CD4-positive, alpha-beta T cell treated with Interleukin-6 for 4 hours (primary cell): Measurements from ENCODE around the gene FXYD6.
"Not testable (repeated sequence)": the region's sequence is repeated elsewhere in the genome, so short reads cannot be mapped to it uniquely, and the experiment has no call there.

Experiments
- DNase-seq: peaks from one replicate; pipeline ENCODE4 v3.0.0-alpha.2; 2020; ENCODE audit warnings: mixed read lengths

Gene FXYD6, protein sequence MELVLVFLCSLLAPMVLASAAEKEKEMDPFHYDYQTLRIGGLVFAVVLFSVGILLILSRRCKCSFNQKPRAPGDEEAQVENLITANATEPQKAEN

DNA sequence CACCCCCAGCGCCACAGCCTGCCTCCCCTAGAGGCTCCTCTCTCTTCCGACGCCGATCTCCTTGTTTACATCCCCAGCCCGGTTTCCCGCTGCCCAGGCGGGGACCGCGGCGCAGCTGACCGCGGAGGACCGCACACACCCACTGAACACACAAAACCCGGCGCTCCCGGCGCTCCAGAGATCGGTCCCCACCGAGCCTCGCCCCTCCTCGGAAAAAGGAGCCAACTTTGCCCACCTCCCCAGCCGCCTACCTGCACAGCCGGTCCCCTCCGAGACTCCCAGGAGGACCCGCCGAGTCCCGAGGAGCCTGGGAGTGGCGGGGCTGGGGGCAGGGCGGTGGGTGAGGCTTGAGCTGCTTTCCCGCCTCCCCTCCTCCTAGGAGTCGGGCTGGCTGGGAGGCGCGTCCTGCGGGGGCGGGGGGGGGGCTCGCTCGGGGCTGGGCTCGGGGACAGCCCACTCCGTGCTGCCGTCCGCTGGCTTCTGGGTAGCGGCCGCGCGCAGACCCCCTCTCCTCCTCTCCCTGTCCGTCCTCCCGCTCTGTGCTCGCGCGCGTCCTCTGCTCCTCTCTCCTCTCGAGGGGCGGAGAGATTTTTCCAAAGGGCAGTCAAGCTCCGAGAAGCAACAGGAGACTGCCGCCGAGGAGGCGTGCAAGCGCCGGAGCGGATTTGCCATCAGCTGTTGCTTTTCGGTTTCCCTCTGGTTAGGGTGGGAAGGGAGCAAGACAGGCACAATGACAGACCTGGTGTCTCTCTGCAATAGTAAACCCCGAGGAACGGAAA is at the start of gene FXYD6:
Gene FXYD6, minus strand, starts transcription at position 318 of the 779 bp plus-strand sequence. CDS start 33,882 bp downstream, outside the sequence.
- DNase-seq = peak; percentile 27

DNA sequence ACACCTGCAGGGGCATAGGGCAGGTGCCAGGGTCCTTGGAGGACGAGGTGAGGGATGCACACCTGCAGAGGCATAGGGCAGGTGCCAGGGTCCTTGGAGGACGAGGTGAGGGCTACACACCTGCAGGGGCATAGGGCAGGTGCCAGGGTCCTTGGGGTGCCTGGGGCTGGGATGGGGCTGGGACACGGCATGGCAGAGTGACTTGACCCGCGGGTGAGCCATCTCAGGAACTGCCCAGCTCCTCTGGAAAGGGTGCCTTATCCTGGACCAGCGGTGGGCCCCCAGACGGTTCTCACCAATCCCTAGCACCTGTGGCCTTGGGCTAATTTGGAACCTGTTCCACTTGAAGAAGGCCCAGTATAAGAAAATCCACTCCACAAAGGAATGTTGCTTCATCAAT is 49.7 kb upstream of the FXYD6 start:
- not testable (repeated sequence) for DNase-seq

DNA sequence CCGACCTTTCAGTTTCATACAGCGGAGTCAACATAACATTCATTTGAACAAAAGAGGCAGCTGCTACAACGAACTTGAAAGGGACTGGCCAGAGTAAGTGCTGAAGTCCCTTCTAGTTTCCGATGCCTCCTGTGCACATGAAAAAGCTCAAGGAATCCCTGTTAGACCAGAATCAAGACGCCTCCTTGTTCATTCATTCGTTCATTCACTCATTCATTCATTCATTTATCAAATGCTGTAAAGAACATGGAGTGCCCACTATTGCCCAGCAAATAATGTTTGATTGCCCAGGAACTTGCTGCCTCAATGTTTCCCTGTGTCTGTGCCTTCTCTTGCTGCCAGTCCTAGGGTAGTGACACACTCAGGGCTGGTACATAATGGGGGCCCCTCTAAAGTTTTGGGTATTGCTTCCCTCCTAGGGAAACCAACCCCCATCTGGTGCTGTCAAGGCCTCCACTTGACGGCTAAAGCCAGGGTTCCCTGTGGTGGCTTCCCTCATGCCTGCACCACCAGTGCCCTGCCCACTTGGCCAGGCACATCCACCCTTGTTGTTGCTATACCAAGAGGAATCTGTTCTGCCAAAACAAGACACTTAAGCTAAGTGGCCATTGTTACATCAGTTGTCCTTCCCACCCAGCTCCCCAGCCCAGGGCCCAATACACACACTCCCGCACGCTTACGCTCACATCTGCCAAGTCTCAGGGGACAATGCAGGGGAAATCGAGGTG is 48.9 kb upstream of the FXYD6 start:
- no peak for DNase-seq

DNA sequence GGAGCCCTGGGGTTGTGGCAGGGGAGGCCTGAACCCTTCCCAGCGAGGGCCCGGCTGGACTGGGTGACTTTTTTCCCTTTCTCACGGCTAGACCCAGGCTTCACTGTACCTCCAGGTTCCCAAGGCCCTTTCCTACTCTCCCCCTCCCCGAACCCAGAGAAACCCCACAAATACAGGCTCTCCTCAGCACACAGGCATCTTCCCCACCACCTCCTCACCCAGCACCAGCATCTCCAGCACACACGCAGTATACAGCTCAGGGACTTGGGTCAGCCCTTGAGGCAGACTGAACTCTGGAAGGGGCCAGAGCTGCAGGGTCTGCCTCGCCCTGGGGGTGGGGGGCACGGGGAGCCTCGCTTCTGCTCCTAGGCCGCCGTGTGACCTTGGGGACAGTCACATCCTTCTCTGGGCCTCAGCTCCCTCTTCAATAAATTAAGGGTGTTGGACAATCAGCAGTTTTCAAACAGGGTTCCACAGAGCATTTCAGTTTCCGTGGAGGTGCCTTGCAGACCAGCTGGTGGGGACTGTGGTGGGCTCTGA is 48.2 kb upstream of the FXYD6 start:
- DNase-seq = no peak

DNA sequence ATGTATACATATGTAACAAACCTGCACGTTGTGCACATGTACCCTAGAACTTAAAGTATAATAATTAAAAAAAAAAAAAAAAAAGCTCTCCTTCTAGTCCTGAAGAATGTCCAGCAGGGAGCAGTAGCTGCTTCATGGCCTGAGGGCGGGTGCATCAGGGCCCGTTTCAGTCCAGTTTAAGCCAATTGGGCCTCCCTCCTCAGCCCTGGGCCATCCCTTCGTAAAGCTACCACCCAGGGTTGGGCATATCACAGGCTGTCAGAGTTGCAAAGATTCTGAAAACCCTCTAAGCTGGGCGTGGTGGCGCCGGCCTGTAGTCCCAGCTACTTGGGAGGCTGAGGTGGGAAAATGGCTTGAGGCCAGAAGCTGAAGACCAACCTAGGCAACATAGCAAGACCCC is 47.3 kb upstream of the FXYD6 start:
- DNase-seq = no peak

DNA sequence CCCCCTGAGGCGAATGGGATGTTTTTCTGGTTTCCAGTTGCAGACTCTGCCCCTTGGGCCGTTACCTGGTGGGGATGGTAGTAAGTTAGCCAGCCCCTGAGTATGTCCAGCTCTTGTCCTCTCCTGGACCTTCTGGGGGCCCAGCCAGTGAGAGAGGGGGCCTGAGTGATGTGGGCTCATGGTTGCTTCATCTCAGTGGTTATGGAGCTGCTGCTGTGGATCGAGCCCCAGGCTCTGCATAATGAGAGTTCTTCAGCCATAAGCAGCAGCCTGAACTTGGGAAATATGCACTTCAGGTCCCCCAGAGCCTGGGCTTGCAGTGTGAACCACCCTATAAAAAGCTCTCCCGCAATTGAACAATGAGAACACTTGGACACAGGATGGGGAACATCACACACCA is 46.8 kb upstream of the FXYD6 start:
- no peak for DNase-seq

DNA sequence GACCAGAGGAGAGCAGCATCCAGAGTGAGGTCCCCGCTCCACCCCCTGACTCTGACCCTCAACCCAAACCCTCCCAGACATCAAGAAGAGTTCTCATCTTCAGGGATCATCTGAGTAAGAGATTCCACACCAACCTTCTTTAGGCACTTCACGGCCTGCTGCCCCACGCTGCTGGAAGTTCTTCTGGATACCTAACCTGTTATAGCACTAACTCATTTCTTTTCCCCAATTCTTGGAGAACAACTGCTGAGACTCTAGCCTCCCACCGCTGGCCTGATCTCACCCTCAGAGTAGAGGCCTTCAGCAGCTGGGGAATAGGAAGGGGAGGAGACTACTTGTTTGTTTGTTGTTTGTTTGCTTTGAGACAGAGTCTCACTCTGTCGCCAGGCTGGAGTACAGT is 45.4 kb upstream of the FXYD6 start:
- no peak for DNase-seq

DNA sequence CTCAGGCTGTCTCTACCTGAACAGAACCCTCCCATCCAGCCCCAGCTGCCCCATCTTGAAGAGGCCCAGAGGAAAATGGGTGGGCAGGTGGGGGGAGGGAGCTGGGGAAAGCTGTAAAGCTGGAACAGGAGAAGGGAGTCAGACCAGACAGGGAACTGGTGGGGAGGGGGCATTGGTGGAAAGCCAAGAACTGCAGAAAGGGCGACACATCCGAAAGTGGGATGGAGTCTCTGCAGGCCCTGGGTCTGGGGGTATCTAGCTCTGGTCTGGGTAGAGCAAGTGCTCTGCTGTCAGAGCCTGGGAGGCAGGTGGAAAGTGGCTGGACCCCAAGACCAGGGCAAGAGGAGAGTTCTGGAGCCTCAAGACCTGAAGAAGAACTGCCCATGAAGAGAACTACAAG is 45.0 kb upstream of the FXYD6 start:
- no peak for DNase-seq

DNA sequence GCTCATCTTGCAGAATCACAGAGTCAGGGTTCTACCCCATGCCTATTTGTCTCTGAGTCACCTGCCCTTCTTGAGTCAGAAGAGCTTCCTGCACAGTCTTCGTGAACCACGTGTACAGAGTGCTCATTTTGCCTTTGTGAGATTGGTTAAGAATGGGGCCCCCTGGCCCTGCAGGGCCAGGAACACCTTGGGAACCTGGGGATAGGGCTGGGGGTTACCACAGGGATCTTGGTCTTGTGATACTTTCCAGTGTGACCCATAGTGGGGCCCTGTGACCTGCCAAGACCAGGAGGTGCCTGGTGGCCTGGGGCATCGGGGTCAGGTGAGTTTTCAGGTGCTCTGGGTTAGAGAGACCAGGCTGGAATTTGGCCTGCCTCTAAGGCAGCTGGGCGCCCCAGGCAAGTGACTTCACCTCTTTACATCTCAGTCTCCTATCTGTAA is 43.3 kb upstream of the FXYD6 start:
- DNase-seq = no peak

DNA sequence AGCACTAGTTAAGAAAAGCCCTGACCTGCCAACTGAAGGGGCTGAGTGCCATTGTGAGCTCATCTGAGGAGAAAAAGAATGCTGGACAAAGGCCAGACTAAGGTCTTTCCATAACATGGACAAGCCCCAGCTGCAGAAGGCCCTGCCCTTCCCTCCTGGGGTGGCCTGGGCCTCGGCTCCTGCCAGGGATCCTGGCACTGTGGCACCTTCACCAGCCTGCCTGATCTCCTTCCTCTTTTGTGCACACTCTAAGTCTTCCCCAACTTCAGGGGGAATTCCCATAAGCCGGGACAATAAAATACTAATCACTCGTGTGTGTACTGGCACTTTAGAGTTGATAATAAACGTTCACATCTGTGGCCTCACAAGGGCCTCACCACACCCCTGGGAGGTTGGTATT is 42.9 kb upstream of the FXYD6 start:
- no peak for DNase-seq

DNA sequence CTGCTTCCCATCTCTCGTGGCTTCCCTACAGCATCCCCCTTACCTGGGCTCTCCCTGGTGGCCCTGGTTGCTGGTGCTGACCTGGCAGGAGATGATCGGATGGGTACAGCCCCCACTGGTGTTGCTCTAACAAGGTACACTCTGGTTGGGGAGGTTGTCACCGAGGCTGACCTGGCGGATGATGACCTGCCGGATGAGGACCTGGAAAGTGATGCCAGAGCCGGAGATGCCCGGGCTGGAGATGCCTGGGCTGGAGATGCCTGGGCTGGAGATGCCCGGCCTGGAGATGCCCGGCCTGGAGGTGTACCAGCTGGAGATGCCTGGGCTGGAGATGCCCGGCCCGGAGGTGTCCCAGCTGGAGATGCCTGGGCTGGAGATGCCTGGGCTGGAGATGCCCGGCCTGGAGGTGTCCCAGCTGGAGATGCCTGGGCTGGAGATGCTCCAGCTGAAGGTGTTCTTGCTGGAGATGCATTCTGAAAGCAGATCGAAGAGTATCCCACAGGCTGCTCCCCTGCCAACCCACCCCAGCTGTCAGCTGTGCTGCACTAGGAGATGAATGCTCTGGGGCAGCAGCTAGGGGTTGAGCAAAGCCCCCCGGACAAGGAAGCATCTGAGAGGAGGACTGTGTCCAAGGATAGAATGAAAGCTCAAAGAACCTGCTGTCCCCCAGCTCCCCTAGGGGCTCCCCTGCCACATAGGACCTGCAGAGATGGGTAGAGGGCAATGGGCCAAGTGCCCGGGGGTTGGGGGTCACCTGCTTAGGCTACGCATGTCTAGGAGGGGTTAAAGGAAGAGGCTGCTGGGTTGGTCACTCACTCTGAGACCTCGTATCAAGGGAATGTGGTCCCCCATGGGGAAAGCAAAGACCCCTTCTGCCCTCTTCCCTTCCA is 42.2 kb upstream of the FXYD6 start:
- DNase-seq = no peak

DNA sequence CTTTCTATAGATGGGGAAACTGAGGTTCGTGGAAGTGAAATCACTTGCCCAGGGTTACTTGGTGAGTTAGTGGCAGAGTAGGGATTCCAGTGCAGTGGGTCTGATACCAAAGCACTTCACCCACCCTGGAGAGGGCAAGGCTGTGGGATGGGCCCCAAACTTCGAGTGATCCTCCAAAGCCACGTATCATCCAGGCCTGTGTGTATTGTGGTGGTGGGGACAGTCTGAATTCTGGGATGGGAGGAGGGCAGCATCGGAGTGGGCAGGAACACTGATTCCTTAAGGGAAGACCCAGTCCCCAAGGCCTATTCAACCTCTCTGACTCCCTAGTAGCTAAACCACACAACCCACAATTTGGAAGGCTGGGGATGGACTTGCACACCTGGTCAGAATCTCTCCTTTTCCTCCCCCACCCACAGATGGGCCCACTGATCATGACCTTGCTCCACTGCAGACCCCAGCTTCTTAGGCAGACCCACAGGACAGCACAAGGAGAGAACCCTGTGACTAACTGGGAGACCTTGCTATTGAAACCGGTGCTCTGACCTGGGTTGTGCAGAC is 41.2 kb upstream of the FXYD6 start:
- no peak for DNase-seq

DNA sequence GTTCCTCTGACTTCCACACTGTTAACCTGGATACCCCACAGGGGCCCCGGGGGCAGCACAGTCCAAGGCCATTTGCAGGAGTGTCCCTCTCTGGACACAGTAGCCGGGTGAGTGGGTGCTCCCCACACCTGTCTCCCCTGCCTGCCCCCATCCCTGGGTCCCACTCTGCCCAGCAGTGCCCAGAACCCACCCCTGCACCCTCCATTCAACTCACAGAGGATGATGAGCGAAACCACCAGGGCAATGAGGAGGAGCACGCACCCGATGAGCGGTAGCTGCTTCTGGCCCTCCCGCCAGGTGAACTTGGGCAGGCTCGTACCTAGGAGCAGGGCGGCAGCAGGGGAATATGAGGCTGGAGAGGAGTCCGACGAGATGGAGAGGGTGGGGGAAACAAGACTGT is 40.5 kb upstream of the FXYD6 start:
- no peak for DNase-seq

DNA sequence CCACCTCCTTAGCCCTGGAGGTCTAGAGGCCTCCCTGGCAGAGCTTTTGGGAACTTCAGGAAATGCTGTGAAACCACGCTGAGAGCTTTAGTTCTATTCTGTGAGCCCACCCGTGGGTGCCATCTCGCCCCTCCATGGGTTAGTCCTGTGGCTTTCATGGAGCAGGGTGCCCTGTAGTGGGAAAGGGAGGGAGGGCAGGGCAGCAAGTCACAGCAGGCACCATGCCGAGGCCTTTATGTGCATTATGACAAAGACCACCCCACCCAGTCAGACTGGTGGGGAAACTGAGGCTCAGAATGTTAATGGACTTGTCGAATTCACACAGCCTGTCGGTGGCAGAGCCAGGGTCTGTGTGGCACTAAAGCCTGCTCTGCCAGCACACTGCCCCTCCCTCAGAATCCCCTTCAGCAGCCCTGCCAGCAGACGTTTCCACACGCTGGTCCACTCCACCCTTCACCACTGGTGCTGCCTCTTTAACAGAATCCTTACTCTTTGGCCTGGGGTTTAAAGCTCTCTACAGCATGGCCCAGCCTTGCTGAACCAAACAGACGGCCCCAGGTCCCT is 39.3 kb upstream of the FXYD6 start:
- no peak for DNase-seq

DNA sequence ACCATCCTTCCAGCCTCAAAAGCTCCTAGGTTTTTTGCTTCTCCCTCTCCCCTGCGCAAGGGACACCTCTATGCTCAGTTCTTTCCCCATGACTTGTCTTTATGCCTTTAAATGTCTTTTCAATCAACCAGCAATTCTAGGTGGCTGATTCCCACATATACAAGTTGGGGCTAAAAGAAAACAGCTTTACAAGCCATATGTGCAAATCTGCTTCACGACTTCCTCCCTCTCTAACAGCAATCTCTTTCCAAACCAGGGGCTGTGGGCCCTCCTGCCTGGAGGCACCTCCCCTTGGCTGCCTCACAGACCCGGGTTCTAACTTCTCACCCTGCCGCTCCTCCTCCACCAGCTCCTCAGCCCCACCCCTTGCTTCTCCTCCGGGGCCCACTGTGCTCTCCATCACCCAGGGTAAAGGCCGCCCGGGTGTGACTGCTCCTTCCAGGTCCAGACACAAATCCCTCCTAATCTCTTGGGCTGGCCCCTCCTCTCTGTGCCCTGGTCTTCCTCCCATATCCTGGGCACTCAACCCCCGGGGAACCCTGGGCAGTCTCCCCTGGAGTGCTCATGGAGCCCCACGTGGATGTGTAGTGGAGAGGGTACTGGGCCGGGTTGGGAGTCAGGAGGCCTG is 38.6 kb upstream of the FXYD6 start:
- no peak for DNase-seq

DNA sequence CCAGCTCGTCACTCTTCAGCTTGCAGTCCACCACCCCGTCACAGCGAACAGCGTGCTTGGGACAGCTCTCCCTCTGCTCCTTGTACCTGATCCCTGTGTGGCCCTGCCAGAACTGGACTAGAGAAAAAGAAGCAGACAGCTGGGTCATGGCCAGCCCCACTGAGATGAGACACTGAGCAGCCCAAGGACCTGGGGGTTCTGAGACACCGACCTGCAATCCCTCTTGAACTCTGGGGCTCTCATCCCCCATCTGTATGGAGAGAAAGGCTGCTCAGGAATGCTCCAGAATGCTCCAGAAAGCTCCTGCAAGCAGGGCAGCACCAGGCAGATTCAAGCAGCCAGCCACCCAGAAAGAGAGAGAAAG is 37.9 kb upstream of the FXYD6 start:
- DNase-seq = no peak

DNA sequence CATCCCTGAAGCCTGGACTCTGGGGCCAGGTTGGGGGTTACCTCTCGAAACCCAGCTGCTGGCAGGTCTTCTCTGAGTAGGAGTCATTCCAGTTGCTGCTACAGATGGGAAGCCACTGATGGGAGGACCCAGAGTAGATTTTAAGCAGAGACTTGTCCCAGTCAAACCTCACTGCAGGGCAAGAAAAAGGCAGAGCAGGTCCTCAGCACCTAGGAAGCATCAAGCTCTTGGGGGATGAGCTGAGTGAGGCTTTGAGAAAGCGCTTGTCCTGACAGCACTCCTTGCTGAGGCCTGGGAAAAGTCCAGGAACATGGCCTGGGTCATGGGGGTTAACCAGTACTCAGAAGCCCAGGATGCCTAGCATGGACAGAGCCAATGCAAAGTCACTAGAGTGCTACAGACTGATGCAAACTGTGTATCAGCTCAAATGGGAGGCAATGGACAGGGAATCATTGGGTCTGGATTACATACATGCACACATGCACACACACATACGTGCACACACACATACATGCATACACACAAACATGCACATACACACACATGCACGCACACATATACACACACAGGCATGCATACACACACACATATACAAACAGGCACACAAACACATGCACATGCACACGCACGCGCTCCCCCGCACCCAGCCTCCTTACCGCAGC is 37.4 kb upstream of the FXYD6 start:
- DNase-seq = no peak

DNA sequence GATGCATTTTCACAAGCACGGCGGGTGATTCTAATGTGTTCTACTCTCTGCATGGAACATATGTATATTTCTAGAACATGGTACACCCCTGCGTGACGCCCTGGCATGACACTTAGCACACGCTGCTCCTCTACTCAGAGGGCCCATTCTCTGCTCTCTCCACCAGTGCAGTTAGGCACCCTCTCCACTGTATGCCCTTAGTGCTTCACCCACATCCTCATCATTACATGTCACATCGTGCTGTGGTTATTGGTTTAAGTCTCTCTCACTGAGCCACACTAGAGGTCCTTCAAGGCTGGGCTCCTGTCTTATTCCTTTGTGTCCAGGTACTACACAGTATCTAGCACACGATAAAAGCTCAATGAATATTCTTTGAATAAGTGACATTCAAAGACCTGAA is 36.0 kb upstream of the FXYD6 start:
- DNase-seq = no peak

DNA sequence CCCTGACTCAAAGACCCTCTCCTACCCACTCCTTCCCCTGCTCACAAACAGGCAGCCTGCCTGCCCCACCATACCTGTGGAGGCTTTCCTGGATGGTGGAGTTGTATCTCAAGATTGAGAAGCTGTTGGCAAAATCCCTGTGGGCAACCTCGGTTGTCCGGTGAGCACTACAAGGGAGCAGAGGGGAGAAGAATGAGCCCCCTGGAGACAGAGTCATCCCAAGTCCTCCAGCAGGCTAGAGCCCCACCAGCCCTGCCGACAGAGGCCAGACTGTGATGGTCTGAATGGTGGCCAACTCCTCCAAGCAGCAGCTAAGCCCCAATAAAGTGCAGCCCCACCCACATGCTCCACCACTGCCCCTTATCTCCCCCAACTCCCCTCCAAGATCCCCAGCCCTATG is 35.2 kb upstream of the FXYD6 start:
- DNase-seq = no peak

DNA sequence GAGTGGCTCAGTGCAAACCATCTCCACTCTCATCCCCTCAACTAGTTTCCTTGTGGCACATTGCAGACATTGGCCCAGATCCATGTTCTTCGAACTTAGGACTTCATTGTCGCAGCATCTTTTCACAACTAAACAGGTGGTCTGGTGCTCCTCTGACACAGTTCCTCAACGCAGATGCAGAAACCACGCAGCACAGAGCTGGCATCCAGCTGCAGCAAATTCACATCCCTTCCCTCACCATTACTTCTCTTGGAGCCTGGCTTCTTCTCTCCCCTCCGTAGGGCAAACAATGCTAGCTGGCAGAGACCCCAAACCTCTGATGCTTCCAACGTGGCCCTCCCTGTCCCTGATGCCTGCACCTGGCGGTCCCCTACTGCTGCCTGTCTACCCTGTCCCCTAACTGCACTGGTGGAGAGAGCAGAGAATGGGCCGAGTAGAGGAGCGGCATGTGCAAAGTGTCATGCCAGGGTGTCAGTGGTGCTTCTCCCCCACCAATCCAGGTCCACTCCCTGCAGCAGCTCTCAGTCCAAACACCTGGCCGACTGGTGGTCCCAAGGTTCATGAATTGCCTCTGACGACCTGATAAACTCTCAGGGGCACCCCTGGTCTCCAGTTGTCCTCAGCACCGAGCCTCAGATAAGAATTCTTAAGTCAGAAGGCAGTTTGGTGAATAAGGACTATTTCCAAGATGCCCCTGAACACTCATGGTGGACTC is 34.6 kb upstream of the FXYD6 start:
- DNase-seq = no peak

DNA sequence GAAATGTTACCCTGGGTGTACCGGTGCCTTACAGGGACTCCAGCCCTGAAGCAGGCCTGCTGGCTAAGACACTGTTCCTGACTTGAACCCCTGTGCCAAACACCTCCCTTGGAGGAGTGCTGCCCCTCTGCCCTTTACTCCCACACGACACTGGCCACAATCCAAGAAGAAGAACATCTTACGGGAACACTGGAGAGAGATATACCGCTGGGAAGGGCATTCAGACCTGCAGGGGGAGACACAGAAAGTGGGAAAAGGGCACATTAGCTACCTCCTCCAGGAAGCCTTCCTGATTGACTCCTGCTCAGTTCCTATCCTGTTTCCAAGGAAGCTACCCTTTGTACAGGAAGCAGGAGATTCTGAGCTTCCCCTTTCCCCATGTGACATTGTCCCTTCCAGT is 34.1 kb upstream of the FXYD6 start:
- DNase-seq = no peak
